HepG2 (cell line): ENCODE data around the gene DDIT4. TPM values are rescaled to one million over a fixed set of nuclear protein-coding genes. Genes with fewer than 3 reads are reported as not detected.

Experiments used
- ATAC-seq: fragments of 200-7000 bp; cut with Tn5 transposase; 3 replicates; pipeline ENCODE4 v1.9.1; 2020; ENCODE audit warnings: mild to moderate bottlenecking, moderate library complexity
- BruUV-seq: library from RNA; stranded (reverse); fragments of 400-500 nt; replicated peaks from 2 replicates; lab custom pipeline; 2021; lab: Mats Ljungman, UMichigan
- CTCF ChIA-PET: fragments of 300-600 bp; formaldehyde crosslinking; extraction: SDS; loops from one replicate; lab custom pipeline; 2021; ENCODE audit warnings: low total read pairs, inconsistent platforms, low intra/inter-chr PET ratio; lab: Yijun Ruan, JAX
- POLR2A ChIA-PET: fragments of 350-600 bp; sonication (Branson Sonifier 250); formaldehyde crosslinking; loops from one replicate; lab custom pipeline; 2020; ENCODE audit warnings: antibody characterized with exemption, inconsistent platforms; lab: Yijun Ruan, JAX
- DNase-seq: peaks from one replicate; pipeline ENCODE4 v3.0.0-alpha.2; 2015; ENCODE audit warnings: low spot score
- FAIRE-seq: peaks from 3 replicates; lab custom pipeline; 2011; peaks lifted over from hg19 to GRCh38; lab: Jason Lieb, UNC
- H2AFZ ChIP-seq: one replicate; pipeline ENCODE4 v1.6.1; 2011; ENCODE audit warnings: low read length, inconsistent platforms
- H3K27ac ChIP-seq: fragments of 300-600 bp; 3 replicates; pipeline ENCODE4 v1.8.0; 2011; ENCODE audit warnings: mixed run types, mild to moderate bottlenecking, mixed read lengths, low read length, inconsistent platforms; ENCODE audit not compliant: insufficient read depth; ENCODE audit errors: extremely low read length
- H3K27me3 ChIP-seq, 2 experiments: fragments of 200-600 bp in 1 of 2; 2 replicates in 1 of 2; 3 replicates in 1 of 2; pipeline versions ENCODE4 v1.6.0 to v1.8.0; 2011; ENCODE audit warnings: low read length in 2 of 2, mild to moderate bottlenecking in 2 of 2, moderate library complexity in 2 of 2, inconsistent platforms in 1 of 2; ENCODE audit not compliant: insufficient read depth in 2 of 2, control insufficient read depth in 1 of 2
- H3K36me3 ChIP-seq, 2 experiments: fragments of 200-600 bp in 1 of 2; replicated peaks in 1 of 2; 2 replicates in 1 of 2; 3 replicates in 1 of 2; pipeline versions ENCODE4 v1.5.1 to v1.8.0; 2011; ENCODE audit warnings: low read length in 2 of 2, inconsistent platforms in 1 of 2; ENCODE audit not compliant: insufficient read depth in 2 of 2, control insufficient read depth in 1 of 2
- H3K4me1 ChIP-seq: 2 replicates; pipeline ENCODE4 v1.5.1; 2012; ENCODE audit warnings: low read length, inconsistent platforms; ENCODE audit not compliant: insufficient read depth
- H3K4me2 ChIP-seq: 2 replicates; pipeline ENCODE4 v1.6.0; 2011; ENCODE audit warnings: low read depth, low read length, inconsistent platforms
- H3K4me3 ChIP-seq, 3 experiments: fragments of 200-600 bp in 1 of 3; sonication (generic), shearing (Covaris generic) in 1 of 3; replicated peaks in 1 of 3; 2 replicates each; pipeline ENCODE4 v1.5.1; 2011 to 2016; ENCODE audit warnings: low read length in 3 of 3, inconsistent platforms in 2 of 3, low read depth in 2 of 3, mild to moderate bottlenecking in 2 of 3, control low read depth in 1 of 3, mixed read lengths in 1 of 3; ENCODE audit not compliant: insufficient read depth in 1 of 3
- H3K79me2 ChIP-seq: one replicate; pipeline ENCODE4 v1.6.1; 2011; ENCODE audit warnings: low read length, inconsistent platforms; ENCODE audit not compliant: insufficient read depth
- H3K9ac ChIP-seq: 2 replicates; pipeline ENCODE4 v1.6.0; 2011; ENCODE audit warnings: mild to moderate bottlenecking, low read depth, low read length, inconsistent platforms; ENCODE audit not compliant: insufficient read depth
- H3K9me3 ChIP-seq: 2 replicates; pipeline ENCODE4 v1.5.1; 2012; ENCODE audit warnings: mild to moderate bottlenecking, low read length
- H4K20me1 ChIP-seq: 2 replicates; pipeline ENCODE4 v1.6.0; 2011; ENCODE audit warnings: inconsistent platforms, mild to moderate bottlenecking, low read length, moderate library complexity; ENCODE audit not compliant: insufficient read depth
- BRD4 ChIP-seq: sonication (generic); formaldehyde crosslinking; IDR thresholded peaks from 2 replicates; pipeline ENCODE4 v1.4.0; 2020; ENCODE audit warnings: missing genetic modification reagents
- FIP1L1 ChIP-seq: fragments of 200-400 bp; formaldehyde crosslinking; IDR thresholded peaks from 2 replicates; pipeline ENCODE4 v1.6.1; 2018; ENCODE audit warnings: low read depth, mild to moderate bottlenecking, low read length, moderate library complexity, borderline replicate concordance; ENCODE audit not compliant: insufficient read depth
- POLR2A ChIP-seq, 2 experiments: IDR thresholded peaks; 2 replicates each; pipeline ENCODE4 v1.6.1; 2011; ENCODE audit warnings: low read depth in 2 of 2, low read length in 2 of 2, mild to moderate bottlenecking in 1 of 2, moderate library complexity in 1 of 2; ENCODE audit not compliant: insufficient read depth in 1 of 2
- RBAK ChIP-seq: sonication (generic); formaldehyde crosslinking; IDR thresholded peaks from 2 replicates; pipeline ENCODE4 v1.5.1; 2020; ENCODE audit warnings: mild to moderate bottlenecking, missing genetic modification reagents
- ZNF274 ChIP-seq: sonication (generic); formaldehyde crosslinking; IDR thresholded peaks from 2 replicates; pipeline ENCODE4 v1.5.1; 2020; ENCODE audit warnings: mild to moderate bottlenecking, missing genetic modification reagents
- WGBS: methylation state at CpG from one replicate; pipeline ENCODE4 v1.1.6; 2017; ENCODE audit warnings: low lambda C conversion rate; 5-methylcytosine and 5-hydroxymethylcytosine counted together
- in situ Hi-C: cut with HindIII; loops from 2 replicates; pipeline ENCODE4 v1.10.0; 2017; ENCODE audit warnings: low pct_unique_long_range_greater_than_20kb; ENCODE audit not compliant: extremely low pct_ligation_motif_present
- intact Hi-C: fragments of 100-400 bp; cut with micrococcal nuclease; formaldehyde crosslinking; loops from one replicate; pipeline ENCODE4 v1.10.0; 2022; ENCODE audit not compliant: unreplicated experiment
- polyA plus RNA-seq, 8 experiments: library from polyadenylated mRNA; depleted of rRNA in 3 of 8; stranded (reverse) in 7 of 8; unstranded in 1 of 8; fragments of >200 nt; fragmentation: Illumina TruSeq in 4 of 8; extraction: Trizol in 4 of 8; gene quantifications; 2 replicates each; pipeline versions ENCODE4 v1.2.1 to v1.2.3, GENCODE V29; 2011 to 2016; ENCODE audit warnings: low read depth in 4 of 8, missing spikeins in 1 of 8, mixed read lengths in 1 of 8; ENCODE audit not compliant: insufficient read depth in 1 of 8
- total RNA-seq, 5 experiments: library from RNA; depleted of rRNA; stranded (reverse); fragments of >200 nt; fragmentation: Illumina TruSeq; extraction: Trizol; gene quantifications; 2 replicates each; pipeline ENCODE4 v1.2.3, GENCODE V29; 2016; ENCODE audit warnings: low read depth in 1 of 5
- TF ChIP-seq, protein P1 (sequence below): sonication (generic); formaldehyde crosslinking; IDR thresholded peaks from 2 replicates; pipeline ENCODE4 v1.8.1; 2023; ENCODE audit warnings: mild to moderate bottlenecking, missing genetic modification reagents
- TF ChIP-seq, protein P2 (sequence below): sonication (generic); formaldehyde crosslinking; IDR thresholded peaks from 2 replicates; pipeline ENCODE4 v1.8.0; 2022; ENCODE audit warnings: low read depth, missing genetic modification reagents
- TF ChIP-seq, protein P3 (sequence below): sonication (generic); formaldehyde crosslinking; IDR thresholded peaks from 2 replicates; pipeline ENCODE4 v1.4.0; 2020; ENCODE audit warnings: missing genetic modification reagents, borderline replicate concordance
- TF ChIP-seq, protein P4 (sequence below): sonication (generic); formaldehyde crosslinking; IDR thresholded peaks from 2 replicates; pipeline ENCODE4 v1.8.1; 2023; ENCODE audit warnings: mild to moderate bottlenecking, missing genetic modification reagents
- TF ChIP-seq, protein P5 (sequence below): IDR thresholded peaks from 2 replicates; pipeline ENCODE4 v1.6.1; 2016; ENCODE audit warnings: missing genetic modification reagents, missing compliant biosample characterization
- TF ChIP-seq, protein P6 (sequence below): sonication (generic); formaldehyde crosslinking; IDR thresholded peaks from 2 replicates; pipeline ENCODE4 v1.5.0; 2020; ENCODE audit warnings: missing genetic modification reagents

DDIT4 gene
- total and polyA plus RNA-seq, 2 of the 13 experiments (the other 11 are each of a cell fraction or from before 2014, with no cell fraction given) = 35.6 to 40.7 TPM

DNA sequence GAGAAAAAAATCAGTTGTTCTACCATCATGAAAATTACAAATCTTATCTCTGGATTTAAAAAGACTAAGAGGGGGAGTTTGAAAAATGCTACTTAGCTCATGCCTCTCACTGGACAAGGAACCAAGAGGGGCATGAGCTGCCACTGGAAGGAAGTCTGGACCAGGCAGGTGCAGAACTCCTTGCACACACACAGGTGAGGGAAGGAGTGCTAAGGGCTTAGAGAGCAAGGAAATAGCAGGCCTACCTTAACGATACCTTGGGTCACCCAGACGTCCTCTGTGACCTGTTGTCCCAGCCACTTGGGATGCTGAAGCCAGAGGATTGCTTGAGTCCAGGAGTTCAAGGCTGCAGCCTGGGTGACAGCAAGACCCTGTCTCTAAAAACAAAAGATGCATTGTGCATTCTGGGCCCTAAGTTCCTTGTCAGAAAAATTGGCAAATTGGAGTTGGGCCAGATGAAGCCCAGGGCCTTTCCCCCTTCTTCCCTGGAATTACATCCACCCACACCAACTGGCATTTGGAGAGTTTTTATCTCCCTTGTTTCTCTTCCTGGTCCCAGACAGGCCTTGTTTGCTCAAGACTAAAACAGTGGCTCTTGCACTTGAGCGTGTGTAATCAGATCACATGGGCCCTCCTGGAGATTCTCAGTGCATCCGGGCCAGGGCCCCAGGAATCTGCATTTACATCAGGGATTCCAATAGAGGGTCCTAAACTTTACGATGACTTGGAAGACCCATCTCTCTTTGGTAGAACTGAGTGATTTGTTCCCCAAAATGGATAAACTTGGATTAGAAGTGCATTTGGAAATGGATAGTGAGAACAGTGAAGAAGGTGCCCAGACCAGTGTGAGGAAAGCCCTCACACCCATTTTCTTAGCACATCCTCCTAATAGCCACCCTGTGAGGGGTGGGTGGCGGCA is 3.0 kb downstream of the DDIT4 start (continued):
- TF ChIP-seq, protein P1, sequence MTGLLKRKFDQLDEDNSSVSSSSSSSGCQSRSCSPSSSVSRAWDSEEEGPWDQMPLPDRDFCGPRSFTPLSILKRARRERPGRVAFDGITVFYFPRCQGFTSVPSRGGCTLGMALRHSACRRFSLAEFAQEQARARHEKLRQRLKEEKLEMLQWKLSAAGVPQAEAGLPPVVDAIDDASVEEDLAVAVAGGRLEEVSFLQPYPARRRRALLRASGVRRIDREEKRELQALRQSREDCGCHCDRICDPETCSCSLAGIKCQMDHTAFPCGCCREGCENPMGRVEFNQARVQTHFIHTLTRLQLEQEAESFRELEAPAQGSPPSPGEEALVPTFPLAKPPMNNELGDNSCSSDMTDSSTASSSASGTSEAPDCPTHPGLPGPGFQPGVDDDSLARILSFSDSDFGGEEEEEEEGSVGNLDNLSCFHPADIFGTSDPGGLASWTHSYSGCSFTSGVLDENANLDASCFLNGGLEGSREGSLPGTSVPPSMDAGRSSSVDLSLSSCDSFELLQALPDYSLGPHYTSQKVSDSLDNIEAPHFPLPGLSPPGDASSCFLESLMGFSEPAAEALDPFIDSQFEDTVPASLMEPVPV (CRISPR knock-in tag) = peak; percentile 54; the same call in 1 of the 2 replicates
- no peak for TF ChIP-seq ZNF274 (CRISPR knock-in tag)
- TF ChIP-seq, protein P2, sequence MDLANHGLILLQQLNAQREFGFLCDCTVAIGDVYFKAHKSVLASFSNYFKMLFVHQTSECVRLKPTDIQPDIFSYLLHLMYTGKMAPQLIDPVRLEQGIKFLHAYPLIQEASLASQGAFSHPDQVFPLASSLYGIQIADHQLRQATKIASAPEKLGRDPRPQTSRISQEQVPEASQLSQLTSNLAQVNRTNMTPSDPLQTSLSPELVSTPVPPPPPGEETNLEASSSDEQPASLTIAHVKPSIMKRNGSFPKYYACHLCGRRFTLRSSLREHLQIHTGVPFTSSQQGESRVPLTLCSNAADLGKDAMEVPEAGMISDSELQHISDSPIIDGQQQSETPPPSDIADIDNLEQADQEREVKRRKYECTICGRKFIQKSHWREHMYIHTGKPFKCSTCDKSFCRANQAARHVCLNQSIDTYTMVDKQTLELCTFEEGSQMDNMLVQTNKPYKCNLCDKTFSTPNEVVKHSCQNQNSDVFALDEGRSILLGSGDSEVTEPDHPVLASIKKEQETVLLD (CRISPR knock-in tag) = 0 out of 2 replicates have a peak, but pooled peaks have one; percentile 37
- 0 out of 4 replicates have a peak, but pooled peaks of 1 of the 2 experiments have one; percentile 30 for TF ChIP-seq POLR2A (IDR thresholded peaks at IDR 0.05; ENCODE audit: insufficient read depth in 1 of 2, low read depth in 2 of 2, low read length in 2 of 2)

DNA sequence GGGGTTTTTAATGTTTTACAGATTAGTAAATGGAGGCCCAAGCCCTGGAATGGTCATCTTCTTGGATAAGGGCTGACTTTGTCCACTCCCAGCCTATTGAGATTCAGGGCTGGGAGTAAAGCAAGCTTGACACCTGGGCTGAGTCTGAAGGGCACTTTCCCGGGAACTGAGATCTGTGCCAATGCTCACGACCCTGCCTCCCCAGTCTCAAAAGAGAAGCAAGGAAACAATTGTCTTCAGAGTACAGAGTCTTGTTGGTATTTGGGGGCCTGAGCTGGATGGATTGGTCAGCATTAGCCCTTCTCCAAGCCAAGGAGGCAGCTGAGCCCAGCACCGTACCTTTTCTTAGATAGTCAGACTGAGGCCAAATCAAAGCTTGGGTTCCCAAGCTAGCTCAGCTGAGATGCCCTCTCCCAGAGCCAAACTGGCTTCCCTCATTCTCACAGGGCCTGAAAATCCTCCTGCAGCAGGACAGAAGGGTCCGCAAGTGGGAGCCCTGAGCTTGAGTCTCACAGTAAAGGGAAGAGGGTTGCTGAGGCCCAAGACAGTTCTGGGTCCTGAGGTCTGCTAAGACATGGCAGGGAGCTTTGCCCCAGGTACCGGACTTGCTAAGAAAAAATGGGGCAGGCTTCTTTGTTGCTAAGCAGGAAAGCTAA is 3.7 kb downstream of the DDIT4 start:
- Histone ChIP-seq H3K9me3 (no peaks in the 10 kb centered on the region), H2AFZ (no peak overlapping the region), H3K9ac (no peak overlapping the region)
- no peak for DNase-seq
- POLR2A ChIA-PET = interaction anchor here (0.9 to 8.5 kb wide), 7 partner anchors 17 to 55 kb away, joined by 3 to 322 read pairs (median 7); no protein-coding TSS in a partner anchor
- intact Hi-C loops = no loop called here
- TF ChIP-seq, protein P3, sequence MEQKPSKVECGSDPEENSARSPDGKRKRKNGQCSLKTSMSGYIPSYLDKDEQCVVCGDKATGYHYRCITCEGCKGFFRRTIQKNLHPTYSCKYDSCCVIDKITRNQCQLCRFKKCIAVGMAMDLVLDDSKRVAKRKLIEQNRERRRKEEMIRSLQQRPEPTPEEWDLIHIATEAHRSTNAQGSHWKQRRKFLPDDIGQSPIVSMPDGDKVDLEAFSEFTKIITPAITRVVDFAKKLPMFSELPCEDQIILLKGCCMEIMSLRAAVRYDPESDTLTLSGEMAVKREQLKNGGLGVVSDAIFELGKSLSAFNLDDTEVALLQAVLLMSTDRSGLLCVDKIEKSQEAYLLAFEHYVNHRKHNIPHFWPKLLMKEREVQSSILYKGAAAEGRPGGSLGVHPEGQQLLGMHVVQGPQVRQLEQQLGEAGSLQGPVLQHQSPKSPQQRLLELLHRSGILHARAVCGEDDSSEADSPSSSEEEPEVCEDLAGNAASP = no peak
- TF ChIP-seq FIP1L1 (0 out of 2 replicates have a peak, but pooled peaks have one; percentile 27), BRD4 (CRISPR knock-in tag) (0 out of 2 replicates have a peak, but pooled peaks have one; percentile 13), RBAK (no peak)
- TF ChIP-seq, protein P4, sequence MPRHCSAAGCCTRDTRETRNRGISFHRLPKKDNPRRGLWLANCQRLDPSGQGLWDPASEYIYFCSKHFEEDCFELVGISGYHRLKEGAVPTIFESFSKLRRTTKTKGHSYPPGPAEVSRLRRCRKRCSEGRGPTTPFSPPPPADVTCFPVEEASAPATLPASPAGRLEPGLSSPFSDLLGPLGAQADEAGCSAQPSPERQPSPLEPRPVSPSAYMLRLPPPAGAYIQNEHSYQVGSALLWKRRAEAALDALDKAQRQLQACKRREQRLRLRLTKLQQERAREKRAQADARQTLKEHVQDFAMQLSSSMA (CRISPR knock-in tag) = 0 out of 2 replicates have a peak, but pooled peaks have one; percentile 22
- TF ChIP-seq, protein P5, sequence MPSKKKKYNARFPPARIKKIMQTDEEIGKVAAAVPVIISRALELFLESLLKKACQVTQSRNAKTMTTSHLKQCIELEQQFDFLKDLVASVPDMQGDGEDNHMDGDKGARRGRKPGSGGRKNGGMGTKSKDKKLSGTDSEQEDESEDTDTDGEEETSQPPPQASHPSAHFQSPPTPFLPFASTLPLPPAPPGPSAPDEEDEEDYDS (CRISPR knock-in tag) = 0 out of 2 replicates have a peak, but pooled peaks have one; percentile 3
- TF ChIP-seq, protein P6, sequence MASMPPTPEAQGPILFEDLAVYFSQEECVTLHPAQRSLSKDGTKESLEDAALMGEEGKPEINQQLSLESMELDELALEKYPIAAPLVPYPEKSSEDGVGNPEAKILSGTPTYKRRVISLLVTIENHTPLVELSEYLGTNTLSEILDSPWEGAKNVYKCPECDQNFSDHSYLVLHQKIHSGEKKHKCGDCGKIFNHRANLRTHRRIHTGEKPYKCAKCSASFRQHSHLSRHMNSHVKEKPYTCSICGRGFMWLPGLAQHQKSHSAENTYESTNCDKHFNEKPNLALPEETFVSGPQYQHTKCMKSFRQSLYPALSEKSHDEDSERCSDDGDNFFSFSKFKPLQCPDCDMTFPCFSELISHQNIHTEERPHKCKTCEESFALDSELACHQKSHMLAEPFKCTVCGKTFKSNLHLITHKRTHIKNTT = no peak
- TF ChIP-seq, all 625 proteins: peak for 4
- Histone ChIP-seq H3K79me2 (peaks cover 23% of the 10 kb centered on the region), H3K27me3 (no peaks in the 10 kb centered on the region; a peak in 1 of 5 replicates), H3K4me2 (0 out of 2 replicates have a peak overlapping the region, but pooled peaks have one; percentile 0), H3K27ac (peak overlapping the region; percentile 54), H3K4me3 (no peak overlapping the region), H3K4me1 (peaks cover 44% of the 10 kb centered on the region), H4K20me1 (peaks cover 26% of the 10 kb centered on the region), H3K36me3 (peaks cover 2 to 13% of the 10 kb centered on the region in 2 experiments; a peak in 3 of 5 replicates)
- ATAC-seq (no peak), FAIRE-seq (no peak)
- BruUV-seq = no TSS peak
- WGBS = 59% methylated on average over 3 of the region's 5 CpGs
- CTCF ChIA-PET = no interaction called here
- in situ Hi-C loops = loop anchor here (5.0 kb wide), 1 partner anchor 50 kb away; no protein-coding TSS in a partner anchor
